Adipose tissue (tissue), 3 donors: ENCODE results near the gene LOXL3. TPM values are rescaled to one million over a fixed set of nuclear protein-coding genes. Genes with fewer than 3 reads are reported as not detected.

Experiments used
- H3K27ac ChIP-seq: one replicate; pipeline ENCODE4 v1.5.1; 2013; ENCODE audit warnings: low read depth, low read length
- WGBS, 3 donors: extraction: QIAGEN DNeasy Blood & Tissue Kit; methylation state at CpG; one replicate each; pipeline ENCODE4 v1.1.7; 2013; 5-methylcytosine and 5-hydroxymethylcytosine counted together
- polyA plus RNA-seq, 3 donors: library from polyadenylated mRNA; stranded (reverse); fragments of 200-250 nt; gene quantifications; one replicate each; pipeline ENCODE4 v1.2.3, GENCODE V29; 2013
- donor health status: healthy with polysubstance abuse.
- donor health status: Bipolar disorder and iron deficiency.
- donor health status: healthy.

LOXL3 gene
- polyA plus RNA-seq, 3 donors = 0.78 to 4.7 (median 2.8) TPM

GRCh38 chr2:74482801-74483674 lies 70.7 kb downstream of the LOXL3 start, which contains the start of the genes CCDC142 and TTC31:
CCDC142 (minus strand) TSS chr2:74482998; CDS start chr2:74482837, 161 bp downstream.
TTC31 (plus strand) TSS chr2:74483081; CDS start chr2:74483096, 15 bp downstream.
- no peak within 1 kb of the TSS for H3K27ac ChIP-seq
- 1% methylated on average over 48 to 50 of the region's 50 CpGs for WGBS, 3 donors

Other genes starting within 250 kb of the LOXL3 start
- 1 to 10 TPM in 1 of 3 donors, under 1 TPM in 2; 0.32 to 1.0 (median 0.71) TPM for gene SLC4A5, start 210.5 kb downstream of the LOXL3 start, polyA plus RNA-seq
- gene DCTN1, start 173.6 kb downstream of the LOXL3 start, polyA plus RNA-seq = 100 to 1,000 TPM in 1 of 3 donors, 10 to 100 TPM in 2; 40.0 to 127 (median 70.4) TPM
- 1 to 10 TPM in 2 of 3 donors, under 1 TPM in 1; 0.43 to 2.4 (median 1.5) TPM for gene C2orf81, start 132.3 kb downstream of the LOXL3 start, polyA plus RNA-seq
- gene WDR54, start 132.2 kb downstream of the LOXL3 start, polyA plus RNA-seq = 1 to 10 TPM; 5.5 to 7.2 (median 6.6) TPM
- 10 to 100 TPM in 2 of 3 donors, 1 to 10 TPM in 1; 8.5 to 28.0 (median 13.2) TPM for gene RTKN, start 112.0 kb downstream of the LOXL3 start, polyA plus RNA-seq
- 10 to 100 TPM; 21.4 to 37.9 (median 33.6) TPM for gene INO80B, start 98.9 kb downstream of the LOXL3 start, polyA plus RNA-seq
- 10 to 100 TPM; 69.0 to 81.3 (median 78.1) TPM for gene WBP1, start 95.5 kb downstream of the LOXL3 start, polyA plus RNA-seq
- gene MOGS, start 88.6 kb downstream of the LOXL3 start, polyA plus RNA-seq = 10 to 100 TPM; 18.3 to 38.7 (median 29.1) TPM
- 100 to 1,000 TPM in 1 of 3 donors, 10 to 100 TPM in 2; 43.1 to 112 (median 84.6) TPM for gene MRPL53, start 81.3 kb downstream of the LOXL3 start, polyA plus RNA-seq
- 1 to 10 TPM; 2.7 to 6.6 (median 5.0) TPM for gene CCDC142, start 70.9 kb downstream of the LOXL3 start, polyA plus RNA-seq
- 10 to 100 TPM; 10.6 to 15.5 (median 14.2) TPM for gene TTC31, start 70.9 kb downstream of the LOXL3 start, polyA plus RNA-seq
- gene LBX2, start 54.3 kb downstream of the LOXL3 start, polyA plus RNA-seq = 1 to 10 TPM; 1.3 to 3.3 (median 1.4) TPM
- 10 to 100 TPM; 11.1 to 22.5 (median 11.5) TPM for gene PCGF1, start 46.2 kb downstream of the LOXL3 start, polyA plus RNA-seq
- under 1 TPM in 1 of 3 donors, not detected in 2; 0.03 TPM for gene TLX2, start 39.5 kb downstream of the LOXL3 start, polyA plus RNA-seq
- under 1 TPM in 2 of 3 donors, not detected in 1; 0.31 to 0.51 TPM for gene DQX1, start 27.7 kb downstream of the LOXL3 start, polyA plus RNA-seq
- gene AUP1, start 24.2 kb downstream of the LOXL3 start, polyA plus RNA-seq = 100 to 1,000 TPM in 2 of 3 donors, 10 to 100 TPM in 1; 86.1 to 159 (median 152) TPM
- gene HTRA2, start 24.0 kb downstream of the LOXL3 start, polyA plus RNA-seq = 10 to 100 TPM; 21.0 to 48.9 (median 43.7) TPM
- gene DOK1, start 778 bp upstream of the LOXL3 start, polyA plus RNA-seq = 10 to 100 TPM in 2 of 3 donors, 1 to 10 TPM in 1; 8.8 to 23.4 (median 16.2) TPM
- gene M1AP, start 94.4 kb upstream of the LOXL3 start, polyA plus RNA-seq = under 1 TPM; 0.34 to 0.70 (median 0.48) TPM
- 1 to 10 TPM; 2.1 to 3.5 (median 3.0) TPM for gene SEMA4F, start 100.3 kb upstream of the LOXL3 start, polyA plus RNA-seq